CD4-positive, alpha-beta T cell treated with Interleukin-2 at 100 ng/mL for 4 hours (primary cell): ENCODE results near the gene RAB6B.

Experiments
- DNase-seq: peaks from one replicate; pipeline ENCODE4 v3.0.0-alpha.2; 2020; ENCODE audit warnings: low spot score

Gene RAB6B

DNA sequence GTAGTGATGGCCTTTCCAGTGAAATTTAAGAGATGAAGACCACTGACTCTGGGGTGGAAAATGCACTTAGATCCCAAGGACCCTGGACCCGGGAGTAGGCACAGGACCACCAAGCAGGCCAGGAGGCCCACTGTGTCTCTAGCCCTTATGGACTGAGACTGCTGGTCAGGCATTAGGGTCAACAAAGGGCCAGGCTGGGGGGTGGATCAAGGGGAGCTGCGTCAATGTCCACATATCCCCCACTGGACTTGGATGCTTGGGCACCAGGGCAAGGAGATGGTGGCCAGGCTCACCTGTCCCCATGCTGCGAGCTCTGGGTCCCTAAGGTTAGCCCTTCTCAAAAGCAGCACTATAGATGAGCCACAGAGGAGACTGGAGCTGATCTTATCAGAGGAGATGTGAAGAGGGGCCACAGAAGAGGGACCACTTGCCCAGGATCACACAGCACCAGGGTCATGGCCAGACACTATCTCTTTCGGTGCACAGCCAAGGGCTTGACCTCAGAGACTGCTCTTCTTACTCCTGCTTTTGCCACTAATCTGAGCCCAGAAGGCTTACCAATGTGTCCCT lies 14.7 kb downstream of the RAB6B start:
- no peak for DNase-seq

DNA sequence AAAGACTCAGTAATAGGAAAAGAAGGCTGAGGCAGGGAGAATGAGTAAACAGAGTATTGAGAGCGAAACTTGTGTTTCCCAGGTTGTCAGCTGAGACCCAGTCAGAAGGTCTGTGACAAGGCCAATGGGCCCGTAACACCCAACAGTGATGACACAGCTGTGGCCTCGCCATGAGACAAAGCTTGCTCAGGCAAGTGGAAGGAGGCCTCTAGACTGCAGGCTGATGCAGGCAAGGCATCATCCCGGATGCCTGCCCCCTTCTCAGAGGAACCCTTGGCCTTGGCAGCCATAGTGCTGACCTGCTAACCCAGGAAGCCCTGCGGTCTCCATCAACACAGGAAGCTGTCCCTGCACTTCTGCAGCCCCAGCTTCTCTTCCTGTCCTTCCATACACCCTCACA lies 15.4 kb downstream of the RAB6B start:
- DNase-seq, result no peak

DNA sequence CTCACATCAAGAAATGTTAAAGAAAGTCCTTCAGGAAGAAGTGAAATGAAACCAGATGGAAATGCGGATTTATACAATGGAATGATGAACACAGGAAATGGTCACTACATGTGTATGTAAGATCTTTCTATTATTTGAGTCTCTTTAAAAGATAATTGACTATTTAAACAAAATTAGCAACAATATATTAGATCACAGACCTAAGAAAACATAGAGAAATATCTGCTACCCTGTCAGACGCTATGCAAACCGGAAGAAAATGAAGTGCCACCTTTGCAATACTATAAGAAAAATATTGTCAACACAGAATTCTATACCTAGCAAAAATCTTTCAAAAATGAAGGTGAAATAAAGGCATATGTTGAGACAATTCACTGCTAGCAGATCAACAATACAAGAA lies 17.2 kb downstream of the RAB6B start:
- DNase-seq, result no peak

DNA sequence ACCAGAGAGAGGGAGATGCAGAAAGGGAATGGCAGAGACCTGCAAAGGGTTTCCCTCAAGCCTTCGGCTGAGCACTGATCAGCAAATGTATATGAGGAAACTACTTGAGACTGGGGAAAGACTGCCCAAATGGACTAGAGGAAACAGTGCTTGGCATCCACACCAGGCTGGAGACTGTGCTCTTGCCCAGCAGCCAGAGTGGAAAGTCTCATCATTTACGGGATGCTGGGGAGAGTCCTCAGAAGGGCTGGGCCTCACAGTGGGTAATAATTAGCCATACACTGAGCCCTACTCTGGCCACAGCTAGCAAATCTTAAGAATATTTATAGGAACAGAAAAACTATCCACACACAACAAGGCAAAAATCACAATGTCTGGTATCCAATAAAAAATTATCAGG lies 18.5 kb downstream of the RAB6B start:
- DNase-seq, result no peak

DNA sequence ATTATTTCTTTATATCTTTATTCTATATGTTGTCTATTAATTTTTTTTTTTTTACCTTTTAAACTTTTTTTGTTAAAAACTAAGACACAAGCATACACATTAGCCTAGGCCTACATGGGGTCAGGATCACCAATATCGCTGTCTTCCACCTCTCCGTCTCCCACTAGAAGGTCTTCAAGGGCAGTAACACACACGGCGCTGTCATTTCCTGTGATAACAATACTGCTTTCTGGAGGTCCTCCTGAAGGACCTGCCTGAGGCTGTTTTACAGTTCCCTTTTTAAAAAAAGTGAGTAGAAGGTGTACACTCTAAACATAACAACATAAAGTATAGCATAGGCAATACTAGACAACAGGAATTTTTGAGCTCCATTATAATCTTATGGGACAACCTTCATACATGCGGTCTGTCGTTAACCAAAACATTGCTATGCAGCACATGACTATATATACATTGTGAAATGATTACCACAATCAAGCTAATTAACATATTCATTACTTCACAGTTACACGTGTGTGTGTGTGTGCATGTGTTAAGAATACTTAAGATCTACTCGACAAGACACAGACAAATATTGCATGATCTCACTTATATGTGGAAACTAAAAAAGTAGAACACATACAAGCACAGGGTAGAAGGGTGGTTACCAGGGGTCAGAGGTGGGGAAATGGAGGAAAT lies 20.8 kb downstream of the RAB6B start:
- no peak for DNase-seq

DNA sequence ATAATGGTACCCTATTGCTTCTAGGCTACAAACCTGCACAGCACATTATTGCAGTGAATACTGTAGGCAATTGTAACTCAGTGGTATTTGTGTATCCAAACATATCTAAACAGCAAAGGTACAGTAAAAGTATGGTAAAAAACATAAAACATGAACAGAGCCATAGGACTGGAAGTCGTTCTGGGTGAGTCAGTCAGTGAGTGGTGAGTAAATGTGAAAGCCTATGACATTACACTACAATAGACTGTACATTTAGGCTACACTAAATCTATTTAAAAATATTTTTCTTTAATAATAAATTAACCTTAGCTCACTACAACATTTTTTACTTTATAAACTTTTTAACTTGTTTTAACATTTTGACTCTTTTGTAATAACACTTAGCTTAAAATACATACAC lies 21.3 kb downstream of the RAB6B start:
- no peak for DNase-seq

DNA sequence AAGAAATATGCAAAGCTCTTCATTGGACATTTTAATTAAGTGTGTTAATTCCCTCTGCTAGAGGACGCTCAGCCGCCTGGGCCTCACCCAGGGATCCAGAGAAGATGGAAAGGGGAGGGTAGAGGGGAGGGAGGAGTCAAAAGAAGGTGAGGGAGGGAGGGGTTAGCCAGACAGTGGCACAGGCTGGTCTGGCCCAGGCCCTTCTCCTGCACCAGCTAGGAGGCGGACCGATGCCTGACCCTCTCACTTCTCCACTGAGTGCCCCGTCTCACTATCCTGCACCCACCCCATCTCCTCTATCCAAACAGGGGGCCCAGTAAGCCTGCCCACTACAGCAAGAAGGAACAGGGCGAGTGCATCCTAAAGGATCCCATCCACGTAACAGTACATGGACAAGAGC lies 22.9 kb downstream of the RAB6B start:
- no peak for DNase-seq

DNA sequence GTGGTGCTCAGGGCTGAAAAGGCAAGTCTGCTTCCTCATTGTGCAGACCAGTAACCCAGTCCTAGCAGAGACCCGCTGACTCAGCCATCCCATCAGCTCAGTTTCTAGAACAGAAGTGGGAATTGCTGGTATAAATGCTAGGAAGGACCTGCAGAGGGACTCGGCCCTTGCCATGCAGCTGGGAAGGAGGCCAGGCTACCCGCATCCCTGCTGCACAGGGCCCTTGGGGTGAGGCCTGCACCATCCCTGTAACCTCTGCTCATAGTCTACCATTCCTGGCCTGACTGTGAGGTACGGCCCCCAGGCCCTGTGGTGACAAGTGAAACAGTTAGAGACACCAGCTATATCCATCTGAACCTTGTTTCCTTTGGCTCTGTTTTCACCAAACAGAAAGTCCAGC lies 23.5 kb downstream of the RAB6B start:
- DNase-seq, result no peak

DNA sequence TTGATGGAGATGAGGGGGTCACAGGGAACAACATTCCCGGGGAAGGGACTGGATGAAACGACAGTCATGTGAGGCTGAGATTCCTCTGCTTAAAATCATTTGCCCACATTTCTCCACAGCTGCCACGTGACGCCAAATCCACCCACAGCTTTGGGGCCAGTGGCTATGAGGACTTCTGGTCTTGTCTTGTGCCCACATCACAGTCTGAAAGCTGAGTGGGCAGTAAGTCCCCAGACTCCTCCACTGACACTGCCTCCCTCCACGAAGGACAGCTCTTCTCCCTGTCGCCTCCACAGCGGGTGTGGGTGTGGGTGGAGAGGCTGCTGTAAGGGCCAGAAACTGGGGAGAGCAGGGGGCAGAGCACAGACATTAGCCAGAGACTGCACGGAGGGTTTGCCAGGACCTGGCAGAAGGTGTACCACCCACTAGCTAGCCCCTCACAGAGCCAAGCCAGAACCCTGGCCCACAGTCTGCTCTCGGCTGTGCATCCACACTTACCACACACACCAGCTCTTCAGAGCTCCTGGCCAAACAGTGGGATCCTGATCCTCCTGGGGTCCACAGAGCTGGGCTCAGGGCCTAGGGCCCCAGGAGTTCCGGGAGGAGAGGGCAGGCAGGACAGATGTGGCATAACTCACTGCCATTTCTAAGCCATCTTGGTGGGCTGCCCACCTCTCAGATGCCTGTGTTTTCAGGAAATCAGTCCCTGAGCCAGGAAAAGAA lies 24.2 kb downstream of the RAB6B start:
- DNase-seq, result no peak

DNA sequence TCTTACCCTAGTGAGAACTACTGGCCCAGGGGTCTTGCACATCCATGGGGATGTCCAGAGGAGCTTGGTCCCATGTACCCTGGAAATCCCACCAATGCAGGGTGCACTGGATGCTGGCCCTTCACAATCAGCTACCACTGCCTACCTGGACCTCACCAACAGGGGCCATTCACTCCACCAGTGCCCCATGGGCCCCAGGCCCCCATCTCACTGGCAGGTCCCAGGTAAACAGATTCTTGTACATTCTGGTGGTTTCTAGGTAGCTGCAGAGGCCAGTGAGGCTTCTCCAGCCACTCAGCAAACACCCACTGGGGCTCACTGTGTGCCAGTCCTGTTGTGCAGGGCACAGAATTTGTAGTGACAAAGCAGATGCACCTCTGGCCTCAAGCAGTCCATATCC lies 24.9 kb downstream of the RAB6B start:
- no peak for DNase-seq

DNA sequence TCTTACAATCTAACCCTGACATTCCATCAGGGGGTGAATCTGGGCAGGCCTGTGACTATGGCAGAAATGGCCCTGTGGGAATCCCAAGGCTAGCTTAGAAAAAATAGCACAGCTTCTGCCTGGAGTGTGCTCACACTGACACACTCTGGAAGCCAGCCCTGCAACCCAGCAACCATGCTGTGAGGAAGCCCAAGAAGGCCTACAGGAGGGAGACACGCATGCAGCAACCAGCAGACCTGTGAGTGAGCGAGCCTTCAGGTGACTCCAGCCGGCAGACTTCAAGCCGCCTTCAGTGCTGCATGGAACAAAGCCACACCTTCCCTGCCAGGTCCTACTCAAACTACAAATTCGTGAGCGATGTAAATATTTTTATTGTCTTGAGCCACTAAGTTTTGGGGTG lies 26.1 kb downstream of the RAB6B start:
- no peak for DNase-seq

DNA sequence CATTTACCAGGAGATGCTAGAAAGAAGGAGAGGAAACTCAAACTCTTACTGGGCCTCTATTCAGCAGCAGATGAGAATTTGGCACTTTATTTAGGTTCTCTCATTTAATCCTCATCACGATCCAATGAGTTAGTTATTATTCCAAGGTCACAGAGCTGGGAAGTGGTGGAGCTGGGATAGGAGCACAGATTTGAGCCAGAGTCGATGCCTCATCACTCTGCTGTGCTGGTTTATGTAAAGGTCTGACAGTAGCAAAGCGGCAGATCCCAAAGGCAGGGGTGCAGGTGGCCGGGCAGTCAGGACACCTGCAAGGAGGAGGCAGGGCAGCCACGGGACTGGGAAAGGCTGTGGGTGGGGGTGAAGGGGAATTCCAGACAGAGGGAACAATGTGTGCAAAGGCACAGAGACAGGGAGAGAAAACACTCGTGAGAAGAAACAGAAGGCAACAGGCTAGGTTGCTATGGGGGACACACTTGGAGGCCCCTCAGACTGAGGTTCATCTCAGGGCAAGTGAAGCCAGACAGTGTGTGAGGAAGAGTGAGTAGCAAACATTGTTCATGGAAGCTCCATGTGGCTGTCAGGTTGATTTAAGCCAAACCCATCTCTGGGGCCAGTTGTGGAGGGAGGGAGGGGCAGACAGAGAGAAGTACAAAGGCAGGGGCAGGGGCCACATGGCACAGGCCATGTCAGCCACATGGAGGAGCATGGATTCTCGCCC lies 26.8 kb downstream of the RAB6B start:
- no peak for DNase-seq

DNA sequence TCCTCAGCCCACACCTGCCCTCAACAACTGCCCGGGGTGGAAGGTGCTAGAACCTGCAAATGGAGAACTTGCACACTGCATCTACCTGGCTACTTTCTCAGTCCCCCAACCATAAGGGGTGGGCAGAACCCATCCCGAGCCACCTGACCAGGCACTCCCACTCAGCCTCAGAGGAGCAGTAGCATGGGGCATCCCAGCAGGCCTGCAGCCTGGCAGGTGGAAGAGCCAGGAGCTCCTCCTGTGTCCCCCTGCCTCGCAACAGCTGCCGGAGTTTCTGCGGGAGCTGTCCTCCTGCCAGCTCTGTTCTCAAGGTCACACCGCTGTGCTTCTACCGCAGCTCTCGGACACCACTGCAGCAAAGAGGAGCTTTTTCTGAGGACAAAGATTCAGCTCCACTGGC lies 27.5 kb downstream of the RAB6B start:
- DNase-seq, result no peak

DNA sequence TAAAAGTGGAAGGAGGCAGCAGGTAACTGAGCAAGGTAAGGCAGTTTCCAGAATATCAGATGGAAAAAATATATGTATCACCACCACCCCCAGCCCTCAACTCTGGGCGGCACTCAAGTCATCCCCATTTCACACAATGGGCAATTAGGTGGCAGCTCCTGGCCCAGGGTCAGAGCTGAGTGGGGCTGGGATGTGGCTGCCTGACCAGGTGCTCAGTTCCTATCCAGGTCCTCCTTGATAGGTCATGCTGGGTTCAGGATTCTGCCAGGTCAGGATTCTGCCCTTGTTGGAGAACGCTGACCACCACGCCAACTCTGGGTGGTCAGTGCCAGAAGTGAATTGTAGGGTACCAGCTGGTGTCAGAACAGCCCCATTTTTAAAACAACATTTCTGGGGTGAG lies 29.5 kb downstream of the RAB6B start:
- no peak for DNase-seq

DNA sequence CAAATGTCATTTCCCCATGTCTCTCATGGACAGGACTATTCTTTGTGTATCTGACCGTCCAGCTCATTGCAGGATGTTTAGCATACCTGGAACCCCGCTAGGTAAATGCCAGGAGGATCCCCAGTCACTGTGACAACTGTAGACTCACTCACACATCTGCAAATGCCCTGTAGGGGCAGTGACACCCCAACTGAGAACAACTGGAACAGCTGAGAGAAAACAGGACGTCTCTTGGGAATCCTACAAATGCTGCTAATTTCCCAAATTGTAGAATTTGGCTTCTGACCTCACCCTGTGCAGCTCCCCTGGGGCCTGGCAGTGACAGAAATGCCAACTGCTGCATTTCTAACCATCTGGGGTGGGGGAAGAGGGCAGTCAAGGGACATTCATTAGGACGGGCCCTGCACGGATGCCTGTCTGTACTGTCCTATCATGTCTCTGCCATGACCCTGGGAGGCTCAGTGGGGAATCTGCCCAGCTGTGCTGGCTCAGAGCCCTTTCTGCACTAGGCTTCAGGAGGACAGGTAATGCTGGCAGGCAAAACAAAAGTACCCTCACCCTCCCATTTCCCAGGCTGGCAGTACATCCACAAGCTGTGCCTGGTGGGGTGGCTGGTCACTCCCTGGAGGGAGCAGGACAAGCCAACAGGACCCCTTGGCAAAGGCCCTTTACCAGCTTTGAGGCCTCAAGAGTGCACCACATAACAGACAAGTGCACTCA lies 30.4 kb downstream of the RAB6B start:
- no peak for DNase-seq

DNA sequence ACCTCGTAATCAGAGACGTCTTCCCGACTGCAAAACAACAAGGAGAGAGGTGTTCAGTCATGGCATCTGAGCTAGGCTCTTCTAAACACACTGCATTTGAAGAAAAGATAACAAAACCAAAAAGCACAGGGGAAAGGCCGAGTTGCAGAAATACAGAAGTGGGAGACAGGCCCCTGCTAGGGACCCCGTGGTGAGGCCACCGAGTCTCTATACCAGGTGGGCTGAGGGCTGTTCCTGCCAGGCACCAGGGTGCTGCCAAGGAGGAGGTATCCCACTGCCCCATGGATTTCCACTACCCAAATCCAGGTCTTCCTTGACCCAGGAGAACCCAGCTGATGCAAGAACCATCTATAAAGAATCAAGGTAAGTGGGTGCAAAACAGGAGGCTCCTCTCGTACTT lies 31.1 kb downstream of the RAB6B start:
- no peak for DNase-seq

DNA sequence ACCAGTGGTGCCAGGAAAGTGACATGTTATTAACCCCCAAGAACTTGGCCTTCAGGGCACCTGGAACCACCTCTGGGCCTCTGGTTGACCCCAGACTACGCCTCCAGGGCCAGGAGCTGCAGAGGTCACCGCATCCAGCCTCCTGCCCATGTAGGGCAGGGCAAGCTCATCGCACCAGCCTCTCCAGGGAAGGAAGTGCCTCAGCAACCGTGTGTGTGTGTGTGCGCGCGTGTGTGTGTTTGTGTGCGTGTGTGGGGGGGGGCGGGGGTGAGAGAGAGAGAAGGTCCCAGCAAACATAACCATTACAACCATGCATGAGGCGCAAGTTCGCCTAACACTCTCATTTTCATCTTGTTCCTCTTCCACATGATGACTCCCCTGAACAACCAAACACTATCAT lies 31.8 kb downstream of the RAB6B start:
- no peak for DNase-seq

DNA sequence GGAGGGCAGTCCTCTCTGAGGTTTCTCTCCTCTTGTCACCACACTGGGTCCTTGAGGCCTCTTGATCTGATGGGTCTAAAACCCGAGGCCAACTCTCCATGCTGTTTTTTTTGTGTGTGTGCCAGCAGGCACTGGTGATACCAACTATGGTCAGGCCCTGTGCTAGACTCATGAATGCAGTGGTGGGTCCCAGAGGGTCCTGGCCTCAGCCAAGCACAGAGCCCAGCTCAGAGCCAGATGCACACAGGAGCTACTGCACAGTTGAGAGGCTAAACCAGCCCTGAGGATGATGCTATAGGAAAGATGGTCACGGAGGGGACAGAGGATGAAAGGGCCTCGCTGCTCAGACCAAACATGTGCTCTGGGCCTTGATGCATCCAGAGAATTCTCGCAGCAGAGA lies 33.5 kb downstream of the RAB6B start:
- DNase-seq, result no peak

DNA sequence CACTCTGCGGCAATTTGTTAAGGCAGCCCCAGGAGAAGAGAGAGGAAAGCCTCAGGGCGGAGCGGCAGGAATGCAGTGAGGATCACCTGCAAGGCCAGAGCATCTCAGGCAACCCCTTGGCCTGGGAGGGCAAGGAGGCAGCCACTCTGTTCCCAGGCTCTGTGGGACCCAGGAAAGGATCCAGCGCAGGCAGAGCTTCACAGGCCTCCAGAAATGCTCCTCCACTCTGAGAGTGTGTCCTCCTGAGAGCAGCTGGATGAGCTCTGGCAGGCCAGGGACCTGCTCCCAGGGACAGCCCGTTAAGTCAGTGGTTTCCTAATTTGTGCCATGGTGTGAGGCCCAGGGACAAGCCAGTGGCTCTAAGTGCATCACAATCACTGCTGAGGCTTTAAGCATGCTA lies 35.2 kb downstream of the RAB6B start:
- DNase-seq, result no peak

DNA sequence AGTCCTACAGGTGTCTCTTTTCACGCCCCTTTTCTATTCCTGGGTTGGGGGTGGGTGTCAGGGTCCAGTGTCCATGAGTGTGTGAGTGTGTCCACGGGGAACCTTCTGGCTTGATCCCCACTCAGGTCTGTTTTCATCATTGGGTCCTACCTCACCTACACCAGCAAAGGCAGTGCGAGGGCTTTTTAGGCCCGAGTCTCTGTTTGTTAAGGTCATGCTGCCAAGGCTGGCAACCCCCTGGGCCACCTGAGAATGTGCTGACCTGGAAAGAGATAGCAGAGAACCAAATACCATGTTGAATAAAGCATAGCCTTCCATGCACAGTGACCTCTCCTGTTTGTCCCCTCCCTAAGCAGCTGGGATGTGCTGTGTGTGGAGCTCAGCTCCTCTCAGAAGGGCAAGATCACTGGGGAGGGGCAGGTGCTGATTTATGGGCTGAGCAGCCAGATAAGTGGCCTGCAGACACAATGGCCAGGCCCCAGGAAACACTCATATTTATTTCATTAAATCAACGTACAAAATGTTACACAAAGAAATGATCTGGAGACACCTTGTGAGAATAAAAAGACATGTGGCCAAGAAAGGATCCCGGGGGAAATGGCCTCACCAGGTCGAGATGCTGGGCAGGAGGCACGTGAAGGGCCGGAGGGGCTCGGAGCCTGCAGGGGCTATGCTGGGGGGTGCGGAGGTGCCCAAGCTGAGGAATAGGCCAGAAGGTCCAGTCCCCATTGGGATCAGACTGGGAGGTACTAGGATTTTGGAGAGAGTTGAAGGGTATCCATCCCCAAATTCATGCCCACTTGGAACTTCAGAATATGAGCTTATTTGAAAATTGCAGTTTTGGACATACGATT lies 36.1 kb downstream of the RAB6B start:
- DNase-seq, result no peak

DNA sequence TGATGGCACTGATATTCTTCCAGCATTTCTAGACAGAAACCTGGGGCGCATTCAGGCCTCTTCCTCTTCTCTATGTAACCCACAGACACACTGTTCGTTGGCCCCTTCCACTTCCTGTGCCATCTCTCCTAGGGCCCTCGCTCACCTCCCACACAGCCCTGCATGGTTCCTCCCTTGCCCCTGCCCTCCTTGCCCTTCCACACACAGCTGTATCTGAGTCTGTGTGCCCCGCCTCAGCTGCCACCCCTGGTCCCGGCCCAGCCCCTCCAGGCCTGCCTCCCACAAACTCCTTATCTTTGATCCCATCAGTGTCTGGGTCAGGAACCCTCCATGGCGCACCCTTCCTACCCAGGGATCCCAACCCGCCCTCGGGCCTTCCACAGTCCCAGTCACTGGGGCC lies 37.9 kb downstream of the RAB6B start:
- DNase-seq, result no peak

DNA sequence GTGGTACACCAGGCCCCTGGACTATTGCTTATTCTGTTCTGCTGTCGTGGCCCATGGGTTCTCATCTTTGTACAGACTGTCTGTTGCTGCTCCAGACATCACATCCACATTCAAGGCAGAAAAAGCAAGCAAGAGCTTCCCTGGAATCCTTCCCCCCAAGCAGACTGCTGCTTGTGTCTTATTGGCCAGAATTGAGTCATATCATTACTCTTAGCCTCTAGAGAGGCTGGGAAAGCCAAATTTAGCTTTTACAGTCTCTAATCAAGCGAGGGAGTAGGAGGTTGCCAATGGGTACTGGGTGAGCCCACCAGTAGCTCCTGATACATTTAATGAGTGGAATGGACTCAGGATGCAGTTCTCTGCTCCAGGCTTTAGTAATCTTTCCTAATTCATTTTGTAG lies 39.4 kb downstream of the RAB6B start:
- no peak for DNase-seq
